GM18505 (cell line): ENCODE data around the gene GOLPH3.

ENCODE experiments used
- ATAC-seq: cut with Tn5 transposase; IDR thresholded peaks from one replicate; pipeline ENCODE4 v1.9.1; 2021; ENCODE audit not compliant: unreplicated experiment
- POLR2A ChIP-seq: IDR thresholded peaks from 4 replicates; pipeline ENCODE4 v1.6.1; 2011; ENCODE audit warnings: borderline replicate concordance; ENCODE audit not compliant: insufficient read depth, insufficient read length; ENCODE audit errors: extremely low read depth

GOLPH3 gene

DNA sequence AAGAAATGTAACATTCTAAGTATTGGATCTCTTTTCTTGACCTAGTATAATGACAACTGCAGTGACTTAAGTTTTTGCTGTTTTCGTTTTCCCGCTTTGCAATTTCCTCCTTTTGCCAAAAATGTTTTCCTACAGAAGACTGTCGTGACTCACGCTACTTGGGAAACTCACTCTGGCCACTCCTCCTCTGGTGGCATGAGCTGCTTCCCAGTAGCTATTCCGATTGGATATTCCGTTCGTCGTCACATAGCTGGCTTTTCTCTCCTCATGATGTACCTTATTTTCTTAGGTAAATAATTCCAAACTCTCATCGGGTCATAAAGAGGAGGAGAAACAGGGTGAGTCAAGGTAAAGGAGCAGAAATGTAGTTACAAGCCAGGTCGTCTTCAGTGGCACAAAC lies 64.9 kb downstream of the GOLPH3 start:
- ATAC-seq: no peak
- TF ChIP-seq POLR2A: no peak

- ATAC-seq: no peak
- no peak for TF ChIP-seq POLR2A
Measured at GRCh38 chr5:32108167-32108566, 66.0 kb downstream of the GOLPH3 start.

GRCh38 chr5:32107291-32107690 lies 66.8 kb downstream of the GOLPH3 start:
- ATAC-seq: no peak
- TF ChIP-seq POLR2A: no peak

- TF ChIP-seq POLR2A: no peak
Measured at GRCh38 chr5:32103521-32103920, 70.6 kb downstream of the GOLPH3 start.

DNA sequence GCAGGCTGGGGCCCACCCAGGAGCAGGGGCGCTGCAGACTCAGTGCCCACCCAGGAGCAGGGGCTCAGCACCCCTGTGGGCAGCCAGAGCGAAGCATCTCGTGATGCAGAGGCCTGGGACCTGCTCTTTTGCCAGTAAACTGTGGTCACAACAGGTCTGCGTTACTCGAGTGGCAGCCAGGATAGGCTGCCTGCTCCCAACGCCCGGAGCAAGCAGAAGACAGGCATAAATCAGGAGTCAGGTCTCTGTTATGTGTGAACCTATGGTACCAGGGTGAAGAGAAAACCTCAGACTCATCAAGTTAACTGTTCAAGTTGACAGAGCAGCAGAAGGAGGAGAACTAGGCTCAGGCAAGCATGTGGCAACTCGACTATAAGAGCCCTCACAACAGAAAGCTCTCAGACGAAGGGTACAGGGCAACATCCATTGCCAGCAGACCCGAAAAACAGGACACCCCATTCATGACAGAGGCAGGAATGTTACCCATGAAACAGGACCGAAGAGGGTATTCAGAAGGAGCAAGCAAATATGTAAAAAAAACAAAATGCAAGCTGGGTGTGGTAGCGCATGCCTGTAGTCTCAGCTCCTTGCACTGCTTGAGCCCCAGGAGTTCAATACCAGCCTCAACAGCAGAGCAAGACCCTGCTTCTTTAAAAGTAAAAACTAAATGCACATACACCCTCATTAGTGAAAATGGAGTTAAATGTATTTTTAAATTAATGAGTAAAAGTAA lies 71.7 kb downstream of the GOLPH3 start:
- no peak for ATAC-seq
- TF ChIP-seq POLR2A: no peak

More at GRCh38 chr5:32103521-32103920, 70.6 kb downstream of the GOLPH3 start:
- ATAC-seq: no peak

- no peak for TF ChIP-seq POLR2A
- no peak for ATAC-seq
Measured at GRCh38 chr5:32100691-32101302, 73.3 kb downstream of the GOLPH3 start.

DNA sequence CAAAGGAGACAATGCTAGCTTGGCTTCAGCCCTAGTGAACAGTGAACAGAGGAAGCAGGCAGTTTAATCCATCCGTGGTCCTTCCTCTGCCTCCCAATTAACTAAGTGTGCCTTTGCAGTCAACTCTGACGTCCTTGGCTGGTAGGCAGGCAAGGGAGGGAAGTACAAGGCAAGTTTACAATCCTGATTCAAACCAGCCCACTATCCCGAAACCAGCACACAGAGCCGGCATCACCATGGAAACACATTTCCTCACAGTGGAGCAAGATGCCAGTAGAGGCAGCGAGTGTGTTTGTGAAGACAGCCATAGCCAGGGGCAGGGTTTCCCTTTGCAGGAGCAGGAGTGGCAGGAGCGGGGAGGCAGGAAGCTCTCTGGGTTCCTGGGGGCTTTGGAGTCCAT lies 73.9 kb downstream of the GOLPH3 start:
- no peak for TF ChIP-seq POLR2A
- no peak for ATAC-seq

DNA sequence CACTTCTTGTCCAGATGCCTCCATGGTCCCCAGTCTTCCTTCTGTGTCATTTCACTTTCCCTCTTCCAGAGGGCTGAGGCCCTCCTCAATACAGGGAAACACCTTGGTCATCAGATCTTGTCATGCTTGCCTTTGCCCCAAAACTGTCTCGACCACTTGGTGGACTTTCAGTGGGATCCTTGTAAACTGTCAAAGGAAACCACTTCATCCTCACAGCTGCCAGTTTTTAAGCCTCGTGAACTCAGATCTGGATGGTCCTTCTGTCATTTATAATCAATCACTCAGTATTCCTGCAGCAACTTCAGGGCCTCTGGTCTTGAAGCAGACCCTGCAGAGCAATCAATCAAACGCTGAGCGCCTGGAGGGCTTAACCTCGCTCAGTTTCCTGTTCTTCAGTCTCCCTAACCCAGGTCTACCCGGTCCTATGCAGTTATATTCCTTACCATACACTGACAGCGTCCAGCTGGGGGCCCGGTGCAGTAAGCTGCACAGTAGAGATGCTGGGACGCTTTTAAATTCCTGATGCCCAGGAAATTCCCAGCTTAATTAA lies 74.6 kb downstream of the GOLPH3 start:
- no peak for ATAC-seq
- no peak for TF ChIP-seq POLR2A

DNA sequence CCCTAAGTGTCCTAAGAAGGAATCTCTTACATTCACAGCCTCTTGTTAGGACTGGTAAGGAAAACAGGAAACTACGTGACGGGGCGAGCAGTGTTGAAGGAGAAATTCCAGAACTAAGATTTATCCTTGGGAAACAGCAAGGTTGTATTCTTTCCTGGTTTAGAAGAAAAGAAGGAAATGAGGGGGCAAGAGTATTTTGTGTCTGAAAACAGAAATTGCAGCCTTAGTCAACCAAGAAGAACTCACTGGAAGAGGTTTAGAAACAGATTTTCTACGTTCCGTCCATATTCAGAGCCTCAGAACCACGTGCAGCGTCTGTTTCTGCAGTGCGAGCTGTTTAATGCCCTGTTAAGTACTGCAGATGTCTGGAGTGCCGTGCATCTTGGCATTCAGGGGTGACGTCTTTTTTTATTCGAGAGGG lies 75.2 kb downstream of the GOLPH3 start:
- TF ChIP-seq POLR2A: no peak
- ATAC-seq: no peak

GRCh38 chr5:32098291-32098690 lies 75.8 kb downstream of the GOLPH3 start:
- no peak for ATAC-seq
- TF ChIP-seq POLR2A: no peak

- TF ChIP-seq POLR2A: no peak
- ATAC-seq: no peak
Measured at GRCh38 chr5:32096891-32097595, 77.1 kb downstream of the GOLPH3 start.

DNA sequence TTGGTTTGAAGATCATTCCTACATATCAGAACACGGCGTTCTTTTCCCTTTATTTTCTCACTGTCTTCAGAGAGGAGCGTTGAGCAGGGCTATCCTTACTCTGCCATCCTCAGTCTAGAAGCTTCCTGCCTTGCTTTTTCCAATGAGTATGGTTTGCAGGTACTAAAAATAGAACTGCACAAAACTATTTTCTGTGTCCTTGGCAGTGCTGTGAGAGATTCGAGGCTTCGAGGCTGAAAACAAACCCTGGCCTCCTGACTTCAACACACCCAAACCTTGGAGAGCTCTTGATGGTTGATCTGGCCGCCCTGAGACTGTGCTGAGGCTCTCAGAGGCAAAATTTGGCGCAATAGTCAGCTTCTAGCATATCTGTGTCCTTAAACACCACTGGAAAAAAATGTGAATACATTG lies 78.9 kb downstream of the GOLPH3 start:
- no peak for TF ChIP-seq POLR2A
- no peak for ATAC-seq

- ATAC-seq: no peak
- no peak for TF ChIP-seq POLR2A
Measured at GRCh38 chr5:32094691-32095090, 79.4 kb downstream of the GOLPH3 start.

- TF ChIP-seq POLR2A: no peak
- peak; percentile 88 for ATAC-seq
Measured at GRCh38 chr5:32092938-32093812, 80.9 kb downstream of the GOLPH3 start.

DNA sequence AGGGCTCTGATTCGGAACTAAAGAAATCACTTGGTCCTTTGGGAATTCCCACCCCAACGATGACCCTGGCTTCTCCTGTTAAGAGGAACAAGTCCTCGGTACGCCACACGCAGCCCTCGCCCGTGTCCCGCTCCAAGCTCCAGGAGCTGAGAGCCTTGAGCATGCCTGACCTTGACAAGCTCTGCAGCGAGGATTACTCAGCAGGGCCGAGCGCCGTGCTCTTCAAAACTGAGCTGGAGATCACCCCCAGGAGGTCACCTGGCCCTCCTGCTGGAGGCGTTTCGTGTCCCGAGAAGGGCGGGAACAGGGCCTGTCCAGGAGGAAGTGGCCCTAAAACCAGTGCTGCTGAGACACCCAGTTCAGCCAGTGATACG lies 83.4 kb downstream of the GOLPH3 start:
- TF ChIP-seq POLR2A: no peak

More for the DNA sequence above, 83.4 kb downstream of the GOLPH3 start:
- ATAC-seq: no peak
